ENCODE measurements around the gene MYLK. TPM values are rescaled to one million over a fixed set of nuclear protein-coding genes. Genes with fewer than 3 reads are reported as not detected.
"Not testable (repeated sequence)": the region's sequence is repeated elsewhere in the genome, so short reads cannot be mapped to it uniquely, and the experiment has no call there.

The MYLK gene
- total RNA-seq, 1 donor from 2014 or later: 0.08 TPM

DNA sequence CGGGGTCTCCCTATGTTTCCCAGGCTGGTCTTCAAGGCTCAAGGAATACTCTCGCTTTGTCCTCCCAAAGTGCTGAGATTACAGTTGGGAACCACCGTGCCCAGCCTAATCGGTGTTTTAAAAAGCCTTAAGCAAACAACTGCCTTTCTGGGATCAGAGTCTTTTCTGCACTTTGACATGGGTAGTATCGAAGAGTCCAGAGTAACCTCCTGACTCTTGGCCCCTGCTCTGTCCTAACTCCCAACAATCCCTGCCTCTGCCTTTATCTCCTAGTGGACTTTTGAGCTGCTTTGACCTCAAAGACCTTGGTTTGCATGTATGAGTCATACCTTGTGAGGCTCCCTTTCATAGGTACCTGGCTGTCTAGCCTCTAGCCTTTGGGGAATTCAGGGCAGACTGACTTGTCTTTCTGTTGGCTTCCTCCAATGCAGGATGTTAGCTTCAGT is 278.3 kb downstream of the MYLK start:
- no peak overlapping the region for H3K27ac Mint-ChIP-seq
- no peaks in the 10 kb centered on the region for H3K27me3 Mint-ChIP-seq (ENCODE audit: insufficient read depth)
- no peaks in the 10 kb centered on the region for H3K36me3 Mint-ChIP-seq (ENCODE audit: low read depth)
- DNase-seq (ENCODE audit: low spot score): no peak
- no peak overlapping the region for H3K4me3 Mint-ChIP-seq
- intact Hi-C loops (cut with micrococcal nuclease): no loop called here
- no peaks in the 10 kb centered on the region for H3K4me1 Mint-ChIP-seq (ENCODE audit: low read depth)
- no peaks in the 10 kb centered on the region for H3K9me3 Mint-ChIP-seq

DNA sequence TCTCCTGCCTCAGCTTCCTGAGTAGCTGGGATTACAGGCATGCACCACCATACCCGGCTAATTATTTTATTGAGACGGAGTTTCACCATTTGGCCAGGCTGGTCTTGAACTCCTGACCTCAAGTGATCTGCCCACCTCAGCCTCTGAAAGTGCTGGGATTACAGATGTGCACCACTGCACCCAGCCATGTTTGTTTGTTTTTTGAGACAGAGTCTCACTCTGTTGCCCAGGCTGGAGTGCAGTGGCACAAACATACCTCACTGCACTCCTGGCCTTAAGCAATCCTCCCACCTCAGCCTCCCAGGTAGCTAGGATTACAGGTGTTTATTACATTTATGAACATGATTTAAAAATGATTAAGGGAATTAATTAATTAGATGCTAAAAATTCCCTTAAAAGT is 281.0 kb downstream of the MYLK start:
- not testable (repeated sequence) for H3K4me1 Mint-ChIP-seq (ENCODE audit: low read depth); H3K4me3 Mint-ChIP-seq

DNA sequence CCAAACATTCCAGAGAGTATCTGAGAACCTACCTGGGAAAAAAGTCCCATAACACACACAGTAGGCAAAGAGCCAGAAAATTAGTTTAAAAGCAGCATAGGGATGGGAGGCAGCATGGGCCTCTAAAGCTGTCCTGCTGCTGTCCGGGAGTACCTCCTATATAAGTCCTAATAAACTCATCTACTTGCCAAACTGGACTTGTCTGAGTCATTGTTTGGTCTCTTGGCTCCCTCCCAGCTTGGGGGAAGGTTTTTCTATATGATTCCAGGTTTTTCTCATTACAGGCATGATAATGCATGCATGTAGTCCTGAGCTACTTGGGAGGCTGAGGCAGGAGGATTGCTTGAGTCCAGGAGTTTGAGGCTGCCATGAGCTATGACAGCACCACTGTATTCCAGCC is 281.8 kb downstream of the MYLK start:
- H3K27ac Mint-ChIP-seq: no peak overlapping the region
- no peaks in the 10 kb centered on the region for H3K9me3 Mint-ChIP-seq
- H3K4me1 Mint-ChIP-seq (ENCODE audit: low read depth): no peaks in the 10 kb centered on the region
- no peaks in the 10 kb centered on the region for H3K27me3 Mint-ChIP-seq (ENCODE audit: insufficient read depth)
- H3K36me3 Mint-ChIP-seq (ENCODE audit: low read depth): peaks cover 3% of the 10 kb centered on the region
- intact Hi-C loops (cut with micrococcal nuclease): no loop called here
- no peak for DNase-seq (ENCODE audit: low spot score)
- no peak overlapping the region for H3K4me3 Mint-ChIP-seq

More for the DNA sequence above, 281.0 kb downstream of the MYLK start:
- H3K27ac Mint-ChIP-seq; DNase-seq (ENCODE audit: low spot score); H3K9me3 Mint-ChIP-seq; H3K36me3 Mint-ChIP-seq (ENCODE audit: low read depth); intact Hi-C loops (cut with micrococcal nuclease); H3K27me3 Mint-ChIP-seq (ENCODE audit: insufficient read depth): not testable (repeated sequence)

DNA sequence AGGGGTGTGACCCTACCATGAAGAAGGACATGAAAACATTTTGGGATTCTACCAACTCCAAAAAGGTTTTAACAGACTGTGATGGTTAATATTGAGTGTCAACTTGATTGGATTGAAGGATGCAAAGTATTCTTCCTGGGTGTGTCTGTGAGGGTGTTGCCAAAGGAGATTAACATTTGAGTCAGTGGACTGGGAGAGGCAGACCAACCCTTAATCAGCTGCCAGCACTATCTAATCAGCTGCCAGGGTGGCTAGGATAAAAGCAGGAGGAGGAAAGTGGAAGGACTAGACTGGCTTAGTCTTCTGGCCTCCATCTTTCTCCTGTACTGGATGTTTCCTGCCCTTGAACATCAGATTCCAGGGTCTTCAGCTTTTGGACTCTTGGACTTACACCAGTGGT is 283.3 kb downstream of the MYLK start:
- H3K4me3 Mint-ChIP-seq; H3K4me1 Mint-ChIP-seq (ENCODE audit: low read depth); H3K9me3 Mint-ChIP-seq; intact Hi-C loops (cut with micrococcal nuclease); H3K27me3 Mint-ChIP-seq (ENCODE audit: insufficient read depth); H3K36me3 Mint-ChIP-seq (ENCODE audit: low read depth); DNase-seq (ENCODE audit: low spot score); H3K27ac Mint-ChIP-seq: not testable (repeated sequence)

DNA sequence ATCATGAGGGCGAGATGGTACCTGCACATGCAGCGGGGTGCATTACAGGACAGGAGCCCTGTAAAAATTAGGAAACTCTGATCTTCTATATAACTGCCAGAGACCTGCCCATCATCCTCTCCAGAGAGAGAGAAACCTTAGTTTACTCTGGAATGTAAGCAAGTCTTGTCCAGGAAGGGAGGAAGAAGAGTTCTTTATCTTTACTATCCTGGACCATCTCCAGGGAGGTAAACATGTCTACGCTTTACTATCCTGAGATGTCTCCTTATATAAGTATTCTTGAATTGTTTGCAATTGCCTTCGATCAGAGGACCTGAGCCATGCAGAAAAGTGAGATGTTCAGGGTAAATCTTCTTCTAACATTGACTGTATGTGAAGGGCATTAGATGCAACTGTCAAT is 286.6 kb downstream of the MYLK start:
- intact Hi-C loops (cut with micrococcal nuclease): no loop called here
- H3K27ac Mint-ChIP-seq: no peak overlapping the region
- peaks cover 8% of the 10 kb centered on the region for H3K36me3 Mint-ChIP-seq (ENCODE audit: low read depth)
- DNase-seq (ENCODE audit: low spot score): no peak
- no peak overlapping the region for H3K4me3 Mint-ChIP-seq
- H3K27me3 Mint-ChIP-seq (ENCODE audit: insufficient read depth): no peaks in the 10 kb centered on the region
- H3K9me3 Mint-ChIP-seq: peaks cover 4% of the 10 kb centered on the region
- H3K4me1 Mint-ChIP-seq (ENCODE audit: low read depth): no peaks in the 10 kb centered on the region

DNA sequence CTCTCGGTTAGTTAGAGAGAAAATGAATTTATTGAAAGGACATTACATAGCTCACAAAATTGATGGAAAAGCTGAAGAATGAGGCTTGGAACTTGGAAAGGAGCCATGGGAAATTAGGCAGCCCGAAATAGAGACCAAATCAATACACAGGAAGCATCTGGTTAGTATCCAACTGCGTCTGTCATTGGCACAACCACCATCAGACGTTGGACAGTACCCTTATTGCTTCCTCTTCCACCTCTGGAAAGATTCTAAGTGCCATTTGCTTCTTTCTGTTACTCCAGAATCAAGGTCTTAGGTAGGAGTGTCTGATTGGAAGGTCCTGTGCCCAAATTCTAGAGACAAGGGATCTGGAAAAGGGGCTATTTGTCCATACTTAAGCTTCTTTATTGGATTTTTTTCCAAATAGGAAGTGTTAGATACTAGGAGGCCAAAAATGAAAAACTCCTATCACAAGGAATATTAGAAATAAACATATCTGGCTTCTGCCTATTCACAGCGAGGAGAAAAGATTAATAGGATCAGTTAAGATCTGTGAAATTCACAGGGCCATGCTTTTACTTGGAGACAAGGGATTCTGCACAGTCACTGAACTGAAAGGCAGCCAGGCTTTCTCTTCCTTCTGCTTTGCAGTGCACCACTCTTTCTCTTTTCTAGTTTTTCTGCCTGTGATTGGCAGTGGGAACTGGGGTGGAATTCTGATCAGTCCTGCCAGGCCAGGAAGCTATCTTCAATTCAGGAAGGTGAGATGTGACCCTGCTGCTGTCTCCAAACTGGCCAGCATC is 288.5 kb downstream of the MYLK start:
- Mint-ChIP-seq H3K4me1 (ENCODE audit: low read depth) (no peaks in the 10 kb centered on the region), H3K4me3 (no peak overlapping the region), H3K36me3 (ENCODE audit: low read depth) (peaks cover 15% of the 10 kb centered on the region), H3K27me3 (ENCODE audit: insufficient read depth) (no peaks in the 10 kb centered on the region), H3K27ac (no peak overlapping the region), H3K9me3 (peaks cover 21% of the 10 kb centered on the region)
- intact Hi-C loops (cut with micrococcal nuclease): no loop called here
- DNase-seq (ENCODE audit: low spot score): no peak

DNA sequence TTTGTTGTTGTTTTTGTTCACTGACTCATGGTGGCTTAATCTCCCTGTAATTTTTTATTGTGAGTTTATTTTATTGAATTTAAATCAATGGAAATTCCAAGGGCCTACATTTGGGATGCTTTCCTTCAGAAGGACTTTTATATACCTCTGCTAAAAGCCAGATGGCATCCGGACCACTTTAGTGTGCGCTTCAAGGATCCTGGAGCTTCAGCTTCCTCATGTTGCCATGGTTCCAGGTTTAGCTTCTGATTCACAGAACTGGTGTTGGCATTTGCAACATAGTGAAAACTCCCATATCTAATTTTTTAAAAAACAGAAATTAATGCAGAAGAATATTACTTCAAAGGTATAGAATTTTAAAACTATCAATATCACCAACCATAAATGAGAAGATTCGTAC is 290.8 kb downstream of the MYLK start:
- Mint-ChIP-seq H3K4me1 (ENCODE audit: low read depth) (no peaks in the 10 kb centered on the region), H3K36me3 (ENCODE audit: low read depth) (peaks cover 22% of the 10 kb centered on the region), H3K4me3 (no peak overlapping the region), H3K27ac (no peak overlapping the region), H3K9me3 (peaks cover 37% of the 10 kb centered on the region), H3K27me3 (ENCODE audit: insufficient read depth) (no peaks in the 10 kb centered on the region)
- no peak for DNase-seq (ENCODE audit: low spot score)
- intact Hi-C loops (cut with micrococcal nuclease): no loop called here

DNA sequence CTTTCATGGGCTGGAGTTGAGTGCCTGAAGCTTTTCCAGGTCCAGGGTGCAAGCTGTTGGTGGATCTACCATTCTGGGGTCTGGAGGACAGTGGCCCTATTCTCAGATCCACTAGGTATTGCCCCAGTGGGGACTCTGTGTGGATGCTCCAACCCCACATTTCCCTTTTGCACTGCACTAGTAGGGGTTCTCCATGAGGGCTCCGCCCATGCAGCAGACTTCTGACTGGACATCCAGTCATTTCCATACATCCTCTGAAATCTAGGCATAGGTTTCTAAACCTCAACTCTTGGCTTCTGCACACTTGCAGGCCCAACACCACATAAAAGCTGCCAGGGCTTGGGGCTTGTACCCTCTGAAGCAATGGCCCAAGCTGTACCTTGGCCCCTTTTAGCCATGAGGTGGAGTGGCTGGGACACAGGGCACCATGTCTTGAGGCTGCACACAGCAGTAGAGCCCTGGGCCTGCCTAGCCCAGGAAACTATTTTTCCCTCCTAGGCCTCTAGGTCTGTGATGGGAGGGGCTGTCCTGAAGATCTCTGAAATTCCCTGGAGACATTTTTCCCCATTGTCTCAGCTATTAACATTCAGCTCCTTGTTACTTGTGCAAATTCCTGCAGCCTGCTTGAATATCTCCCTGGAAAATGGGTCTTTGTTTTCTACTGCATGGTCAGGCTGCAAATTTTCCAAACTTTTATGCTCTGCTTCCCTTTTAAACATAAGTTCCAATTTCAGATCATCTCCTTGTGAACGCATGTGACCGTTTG is 293.3 kb downstream of the MYLK start:
- intact Hi-C loops (cut with micrococcal nuclease): no loop called here
- no peak overlapping the region for H3K4me3 Mint-ChIP-seq
- peaks cover 22% of the 10 kb centered on the region for H3K36me3 Mint-ChIP-seq (ENCODE audit: low read depth)
- H3K9me3 Mint-ChIP-seq: peaks cover 37% of the 10 kb centered on the region
- no peaks in the 10 kb centered on the region for H3K27me3 Mint-ChIP-seq (ENCODE audit: insufficient read depth)
- peaks cover 4% of the 10 kb centered on the region for H3K4me1 Mint-ChIP-seq (ENCODE audit: low read depth)
- no peak for DNase-seq (ENCODE audit: low spot score)
- no peak overlapping the region for H3K27ac Mint-ChIP-seq

DNA sequence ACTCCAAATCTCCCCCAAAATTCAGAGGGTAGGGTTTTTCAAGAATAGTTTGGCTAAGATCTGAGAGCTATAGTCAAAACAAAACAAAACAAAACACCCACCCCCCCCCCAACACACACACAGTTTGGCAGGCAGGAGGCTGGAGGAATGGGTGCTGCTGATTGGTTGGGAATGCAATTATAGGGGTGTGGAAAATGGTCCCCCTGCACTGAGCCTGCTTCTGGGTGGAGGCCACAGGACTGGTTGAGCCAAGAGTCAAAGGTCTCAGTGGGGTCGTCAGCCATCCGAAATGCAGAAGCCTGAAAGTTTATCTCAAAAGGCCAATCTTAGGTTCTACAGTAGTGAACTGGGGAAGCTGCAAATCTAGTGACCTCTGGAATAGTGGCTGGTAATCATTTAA is 296.7 kb downstream of the MYLK start:
- Mint-ChIP-seq H3K36me3 (ENCODE audit: low read depth) (peaks cover 16% of the 10 kb centered on the region), H3K9me3 (peaks cover 31% of the 10 kb centered on the region), H3K27ac (no peak overlapping the region), H3K4me3 (no peak overlapping the region), H3K27me3 (ENCODE audit: insufficient read depth) (no peaks in the 10 kb centered on the region), H3K4me1 (ENCODE audit: low read depth) (peaks cover 23% of the 10 kb centered on the region)
- DNase-seq (ENCODE audit: low spot score): no peak
- intact Hi-C loops (cut with micrococcal nuclease): loop anchor here (10.0 kb wide), 2 partner anchors 297 to 1753 kb away; partner anchors contain the start of genes EAF2, IQCB1 and MYLK

DNA sequence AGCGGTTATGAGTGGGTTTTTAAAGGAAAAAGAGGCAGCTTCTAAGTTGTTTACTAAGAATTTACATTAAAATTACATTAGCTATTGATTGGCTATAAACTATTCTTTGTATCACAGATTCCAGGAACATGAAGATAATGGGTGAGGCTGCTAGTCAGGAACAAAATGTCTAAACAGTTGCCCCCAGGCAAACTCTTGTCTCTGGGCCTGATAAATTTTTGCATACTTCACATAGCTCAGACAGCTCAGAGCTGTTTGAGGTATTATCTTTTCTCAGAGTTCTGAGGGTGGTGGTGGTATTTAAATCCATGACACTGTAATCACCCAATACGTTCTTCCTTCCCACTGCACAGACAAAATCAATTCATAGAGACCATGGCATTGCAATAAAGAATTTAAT is 297.2 kb downstream of the MYLK start:
- peaks cover 16% of the 10 kb centered on the region for H3K36me3 Mint-ChIP-seq (ENCODE audit: low read depth)

DNA sequence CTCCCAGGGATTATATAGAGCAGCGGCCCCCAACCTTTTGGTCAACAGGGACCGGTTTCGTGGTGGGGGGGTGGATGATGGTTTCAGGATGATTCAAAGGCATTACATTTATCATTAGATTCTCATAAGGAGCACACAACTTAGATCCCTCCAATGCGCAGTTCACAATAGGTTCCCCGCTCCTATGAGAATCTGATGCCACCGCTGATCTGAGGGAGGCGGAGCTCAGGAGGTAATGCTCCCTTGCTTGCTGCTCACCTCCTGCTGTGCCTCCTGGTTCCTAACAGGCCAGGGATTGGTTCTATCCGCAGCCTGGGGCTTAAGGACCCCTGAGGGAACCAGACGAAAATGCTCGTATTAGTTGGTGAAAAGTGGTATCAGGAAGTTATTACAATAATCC is 298.0 kb downstream of the MYLK start:
- Mint-ChIP-seq H3K27ac (no peak overlapping the region), H3K27me3 (ENCODE audit: insufficient read depth) (no peaks in the 10 kb centered on the region), H3K9me3 (peaks cover 20% of the 10 kb centered on the region), H3K4me3 (no peak overlapping the region), H3K4me1 (ENCODE audit: low read depth) (peaks cover 23% of the 10 kb centered on the region), H3K36me3 (ENCODE audit: low read depth) (peaks cover 16% of the 10 kb centered on the region)
- intact Hi-C loops (cut with micrococcal nuclease): loop anchor here (10.0 kb wide), 2 partner anchors 299 to 1751 kb away; partner anchors contain the start of genes EAF2, IQCB1 and MYLK
- DNase-seq (ENCODE audit: low spot score): peak; percentile 9

More for the DNA sequence above, 297.2 kb downstream of the MYLK start:
- Mint-ChIP-seq H3K4me1 (ENCODE audit: low read depth) (peaks cover 23% of the 10 kb centered on the region), H3K27me3 (ENCODE audit: insufficient read depth) (no peaks in the 10 kb centered on the region), H3K9me3 (peaks cover 27% of the 10 kb centered on the region), H3K27ac (no peak overlapping the region), H3K4me3 (peak overlapping the region; percentile 12)
- intact Hi-C loops (cut with micrococcal nuclease): loop anchor here (10.0 kb wide), 2 partner anchors 298 to 1752 kb away; partner anchors contain the start of genes EAF2, IQCB1 and MYLK
- no peak for DNase-seq (ENCODE audit: low spot score)

DNA sequence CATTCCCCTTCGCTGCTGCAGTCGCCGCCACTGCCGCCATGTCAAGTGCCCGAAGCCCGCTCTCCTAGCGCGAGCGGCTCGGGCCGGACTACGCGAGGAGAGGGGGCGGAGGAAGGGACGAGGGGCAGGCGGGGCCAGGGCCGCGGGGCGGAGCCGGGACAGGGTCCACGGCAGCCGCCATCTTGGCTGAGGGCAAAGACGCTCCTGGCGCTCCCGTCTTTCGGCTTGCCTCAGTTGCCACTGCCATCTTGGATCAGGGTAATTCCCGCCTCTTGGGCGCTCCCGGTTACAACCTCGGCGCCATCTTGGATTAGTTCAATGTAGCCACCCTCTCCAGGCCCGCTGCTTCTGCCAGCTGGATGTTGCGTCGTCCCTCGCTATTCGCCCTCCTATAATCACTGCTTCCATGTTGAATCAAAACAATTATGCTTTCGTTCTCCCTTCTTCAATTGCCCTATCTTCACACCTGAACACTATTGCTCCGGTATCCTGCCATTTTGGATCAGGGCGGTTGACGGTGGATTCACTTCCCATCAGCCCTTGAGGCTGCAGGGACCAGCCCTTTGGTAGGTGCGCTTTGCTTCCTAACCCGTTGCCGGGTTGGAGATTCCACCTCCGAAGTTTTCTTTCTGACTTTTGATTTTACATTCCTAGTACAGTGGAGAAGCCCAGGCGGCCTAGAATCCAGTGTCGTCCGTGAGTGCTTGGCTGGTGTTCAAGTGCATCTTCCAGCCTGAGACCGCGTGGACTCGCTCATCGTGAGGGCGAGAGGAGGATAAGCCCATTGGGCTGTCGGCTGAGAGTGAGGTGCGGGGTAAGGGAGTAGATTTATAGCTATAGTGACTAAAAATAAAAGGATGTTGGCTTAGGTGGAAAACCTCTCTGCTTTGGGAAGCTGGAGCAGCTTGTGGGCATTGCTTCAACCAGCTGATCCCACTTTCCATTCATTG is 298.9 kb downstream of the MYLK start, which contains the start of gene HACD2:
HACD2 (minus strand) TSS at position 66 of the 950 bp plus-strand sequence; CDS start at position 40, 26 bp downstream.
- Mint-ChIP-seq H3K9me3 (peaks cover 12% of the 10 kb centered on the region), H3K27ac (peak within 1 kb of the TSS; percentile 63), H3K4me3 (no peak within 1 kb of the TSS), H3K4me1 (ENCODE audit: low read depth) (peaks cover 23% of the 10 kb centered on the region), H3K36me3 (ENCODE audit: low read depth) (peaks cover 18% of the 10 kb centered on the region), H3K27me3 (ENCODE audit: insufficient read depth) (no peaks in the 10 kb centered on the region)
- intact Hi-C loops (cut with micrococcal nuclease): loop anchor here (1.0 to 10.0 kb wide), 9 partner anchors 9 to 1790 kb away; partner anchors contain the start of genes CCDC14, EAF2, IQCB1 and MYLK
- DNase-seq (ENCODE audit: low spot score): peak; percentile 93

All from activated T-helper 1 cell treated with anti-CD3 and anti-CD28 coated beads, Interleukin-12 subunit alpha, Interleukin-12 subunit beta, Interleukin-2, Interleukin-4 antibody, amounts not matched to agents 30 ng/mL and 10 ng/mL and 1 ng/mL, durations not matched to agents 14 hours and 24 hours and 36 hours (primary cell).